Keratinocyte (primary cell): Measurements from ENCODE around the gene POLDIP3. TPM values are rescaled to one million over a fixed set of nuclear protein-coding genes. Genes with fewer than 3 reads are reported as not detected.

ENCODE experiments used
- DNase-seq: peaks from one replicate; pipeline ENCODE4 v3.0.0-alpha.2; 2011; ENCODE audit warnings: low read depth, missing footprints, low spot score
- FAIRE-seq: peaks from 2 replicates; lab custom pipeline; 2011; peaks lifted over from hg19 to GRCh38; lab: Jason Lieb, UNC
- H2AFZ ChIP-seq: 2 replicates; pipeline ENCODE4 v1.6.0; 2012; ENCODE audit warnings: low read length, control low read depth, inconsistent platforms; ENCODE audit not compliant: control insufficient read depth
- H3K27ac ChIP-seq: 2 replicates; pipeline ENCODE4 v1.5.1; 2011; ENCODE audit warnings: low read length; ENCODE audit not compliant: control insufficient read depth, insufficient read depth
- H3K27me3 ChIP-seq: 3 replicates; pipeline ENCODE4 v1.6.0; 2011; ENCODE audit warnings: low read length; ENCODE audit not compliant: control insufficient read depth, insufficient read depth; ENCODE audit errors: extremely low read depth
- H3K36me3 ChIP-seq, 2 experiments: 2 replicates in 1 of 2; 3 replicates in 1 of 2; pipeline ENCODE4 v1.5.1; 2011; ENCODE audit warnings: low read length in 2 of 2, mild to moderate bottlenecking in 1 of 2; ENCODE audit not compliant: control insufficient read depth in 2 of 2, insufficient read depth in 2 of 2; ENCODE audit errors: extremely low read depth in 1 of 2
- H3K4me1 ChIP-seq: 3 replicates; pipeline ENCODE4 v1.5.1; 2011; ENCODE audit warnings: low read length; ENCODE audit not compliant: control insufficient read depth, insufficient read depth; ENCODE audit errors: extremely low read depth
- H3K4me2 ChIP-seq: 3 replicates; pipeline ENCODE4 v1.6.0; 2011; ENCODE audit warnings: low read depth, low read length; ENCODE audit not compliant: control insufficient read depth, insufficient read depth; ENCODE audit errors: extremely low read depth
- H3K4me3 ChIP-seq, 3 experiments: fragments of 200-600 bp in 1 of 3; sonication (generic) in 1 of 3; 2 replicates in 2 of 3; 3 replicates in 1 of 3; pipeline ENCODE4 v1.5.1; 2011 to 2016; ENCODE audit warnings: low read length in 3 of 3, mild to moderate bottlenecking in 3 of 3, control low read depth in 2 of 3, inconsistent platforms in 1 of 3, low read depth in 1 of 3, mixed read lengths in 1 of 3, mixed run types in 1 of 3, moderate library complexity in 1 of 3; ENCODE audit not compliant: control insufficient read depth in 2 of 3, insufficient read depth in 2 of 3; ENCODE audit errors: extremely low read depth in 1 of 3
- H3K79me2 ChIP-seq: 2 replicates; pipeline ENCODE4 v1.6.0; 2012; ENCODE audit warnings: low read length; ENCODE audit not compliant: control insufficient read depth, insufficient read depth
- H3K9ac ChIP-seq: 3 replicates; pipeline ENCODE4 v1.6.0; 2011; ENCODE audit warnings: low read length; ENCODE audit not compliant: control insufficient read depth, insufficient read depth; ENCODE audit errors: extremely low read depth
- H3K9me1 ChIP-seq: 3 replicates; pipeline ENCODE4 v1.6.0; 2011; ENCODE audit warnings: low read length; ENCODE audit not compliant: control insufficient read depth, insufficient read depth; ENCODE audit errors: extremely low read depth
- H3K9me3 ChIP-seq: 2 replicates; pipeline ENCODE4 v1.5.1; 2012; ENCODE audit warnings: low read depth, low read length; ENCODE audit not compliant: control insufficient read depth
- H4K20me1 ChIP-seq: 3 replicates; pipeline ENCODE4 v1.6.0; 2011; ENCODE audit warnings: low read length; ENCODE audit not compliant: control insufficient read depth, insufficient read depth; ENCODE audit errors: extremely low read depth
- CTCF ChIP-seq, 3 experiments: IDR thresholded peaks in 1 of 3; conservative IDR thresholded peaks in 1 of 3; optimal IDR thresholded peaks in 1 of 3; 2 replicates in 2 of 3; 3 replicates in 1 of 3; pipeline versions ENCODE3 to v1.5.1; 2011; ENCODE audit warnings: low read length in 3 of 3, mild to moderate bottlenecking in 3 of 3, moderate library complexity in 2 of 3, control low read depth in 1 of 3, inconsistent platforms in 1 of 3; ENCODE audit not compliant: insufficient read depth in 2 of 3; ENCODE audit errors: extremely low read depth in 1 of 3
- EZH2 ChIP-seq: IDR thresholded peaks from one replicate; pipeline ENCODE4 v1.6.1; 2012; ENCODE audit warnings: inconsistent platforms, mild to moderate bottlenecking, low read length, moderate library complexity
- dilution Hi-C: fragments of 300-500 bp; cut with MboI; formaldehyde crosslinking; loops from one replicate; pipeline ENCODE4 v1.7.0; 2020; ENCODE audit warnings: low sequenced_read_pairs; ENCODE audit not compliant: extremely low pct_ligation_motif_present
- polyA plus RNA-seq, 5 experiments: library from polyadenylated mRNA; depleted of rRNA in 3 of 5; stranded (reverse) in 3 of 5; stranded (forward) in 1 of 5; unstranded in 1 of 5; fragments of >200 nt; gene quantifications; 1 replicate in 1 of 5; 2 replicates in 3 of 5; 3 replicates in 1 of 5; pipeline versions ENCODE4 v1.2.1 to v1.2.3, GENCODE V29; 2011 to 2012; ENCODE audit warnings: missing spikeins in 2 of 5, low read depth in 1 of 5, low replicate concordance in 1 of 5

The POLDIP3 gene
- polyA plus RNA-seq, 1 donor (not counting 4 experiments of a cell fraction or from before 2014, with no cell fraction given): 41.9 TPM

DNA sequence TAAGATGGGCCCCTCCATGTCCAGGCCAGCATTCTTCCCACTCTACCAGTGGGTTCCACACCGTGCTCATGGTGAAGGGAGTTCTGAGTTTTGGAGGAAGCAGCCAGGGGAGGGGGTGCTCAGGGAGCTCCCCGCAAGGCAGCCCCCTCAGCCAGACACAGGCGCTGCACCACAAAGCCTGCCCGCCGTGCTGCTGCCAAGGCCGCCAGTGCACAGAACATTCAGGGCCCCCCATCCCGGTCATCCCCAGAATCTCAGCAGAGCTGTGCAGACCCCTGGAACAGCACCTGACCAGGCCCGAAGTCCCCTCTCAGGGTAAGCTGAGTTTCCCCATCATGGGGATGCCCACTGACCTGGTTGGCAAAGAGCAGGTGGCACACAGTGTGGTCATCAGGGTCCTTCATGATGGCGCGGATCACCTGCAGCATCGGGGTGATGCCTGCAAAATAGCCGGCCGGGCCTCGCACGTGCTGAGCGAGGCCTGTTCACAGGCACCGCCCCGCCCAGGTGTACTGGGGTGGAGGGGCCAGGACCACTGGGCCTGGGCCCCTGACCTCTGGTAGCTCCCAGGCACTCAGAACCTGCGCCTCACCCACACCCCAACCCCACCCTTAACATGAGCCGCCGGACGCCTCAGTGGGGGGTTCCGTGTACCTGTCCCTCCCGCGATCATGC, 12.4 kb upstream of the POLDIP3 start:
- H2AFZ ChIP-seq: no peak overlapping the region
- no peak for DNase-seq
- H3K4me1 ChIP-seq: peaks cover 18% of the 10 kb centered on the region
- no peak overlapping the region for H3K27ac ChIP-seq
- H3K9me3 ChIP-seq: no peaks in the 10 kb centered on the region
- no peak overlapping the region for H3K4me3 ChIP-seq
- no peaks in the 10 kb centered on the region for H4K20me1 ChIP-seq
- peaks cover 11% of the 10 kb centered on the region for H3K79me2 ChIP-seq
- no peak overlapping the region for H3K9ac ChIP-seq
- no peak overlapping the region for H3K4me2 ChIP-seq
- no peak for TF ChIP-seq EZH2
- no peak for TF ChIP-seq CTCF (optimal IDR thresholded peaks at IDR 0.05 in 1 of 3, IDR thresholded peaks at IDR 0.05 in 1 of 3, conservative IDR thresholded peaks at IDR 0.05 in 1 of 3; ENCODE audit: extremely low read depth in 1 of 3, insufficient read depth in 2 of 3, low read length in 3 of 3)
- dilution Hi-C loops: no loop called here
- H3K36me3 ChIP-seq: peaks cover 53 to 57% of the 10 kb centered on the region in 2 experiments
- no peaks in the 10 kb centered on the region for H3K27me3 ChIP-seq
- no peaks in the 10 kb centered on the region for H3K9me1 ChIP-seq
- FAIRE-seq: no peak

- Histone ChIP-seq H3K9me3 (no peaks in the 10 kb centered on the region), H3K27me3 (no peaks in the 10 kb centered on the region), H3K27ac (no peak overlapping the region), H3K36me3 (peaks cover 49 to 50% of the 10 kb centered on the region in 2 experiments), H3K4me1 (peaks cover 18% of the 10 kb centered on the region), H4K20me1 (peaks cover 2% of the 10 kb centered on the region), H3K4me2 (no peak overlapping the region), H2AFZ (no peak overlapping the region), H3K9ac (no peak overlapping the region), H3K4me3 (no peak overlapping the region), H3K9me1 (no peaks in the 10 kb centered on the region), H3K79me2 (peaks cover 7% of the 10 kb centered on the region)
- dilution Hi-C loops: no loop called here
- TF ChIP-seq CTCF (optimal IDR thresholded peaks at IDR 0.05 in 1 of 3, IDR thresholded peaks at IDR 0.05 in 1 of 3, conservative IDR thresholded peaks at IDR 0.05 in 1 of 3; ENCODE audit: extremely low read depth in 1 of 3, insufficient read depth in 2 of 3, low read length in 3 of 3): no peak
- no peak for TF ChIP-seq EZH2
- no peak for DNase-seq
- no peak for FAIRE-seq
Measured at GRCh38 chr22:42626431-42626830, 11.7 kb upstream of the POLDIP3 start.
